Lung (tissue), 12 donors: ENCODE data around the gene NTF3. TPM values are rescaled to one million over a fixed set of nuclear protein-coding genes. Genes with fewer than 3 reads are reported as not detected.

Experiments
- ATAC-seq: fragments of 200-7000 bp; cut with Tn5 transposase; one replicate; pipeline ENCODE4 v1.9.1; 2020; ENCODE audit warnings: moderate number of reproducible peaks; ENCODE audit not compliant: insufficient read depth, low FRiP score
- DNase-seq, 3 donors: peaks; one replicate each; pipeline ENCODE4 v3.0.0-alpha.2; 2013 to 2017
- H3K27ac ChIP-seq, 2 donors: one replicate each; pipeline ENCODE4 v1.5.1; 2013; ENCODE audit warnings: mild to moderate bottlenecking in 2 of 2, moderate library complexity in 2 of 2, control low read depth in 1 of 2, inconsistent platforms in 1 of 2, low read depth in 1 of 2, low read length in 1 of 2
- H3K27me3 ChIP-seq, 3 donors: one replicate each; pipeline ENCODE4 v1.5.1; 2013; ENCODE audit warnings: low read length in 2 of 3; ENCODE audit not compliant: control insufficient read depth in 3 of 3, insufficient read depth in 3 of 3
- H3K36me3 ChIP-seq, 4 donors: one replicate each; pipeline ENCODE4 v1.5.1; 2013; ENCODE audit warnings: low read length in 4 of 4, mild to moderate bottlenecking in 1 of 4, moderate library complexity in 1 of 4; ENCODE audit not compliant: control insufficient read depth in 4 of 4, insufficient read depth in 4 of 4
- H3K4me1 ChIP-seq, 5 donors: one replicate each; pipeline ENCODE4 v1.5.1; 2013; ENCODE audit warnings: low read length in 5 of 5, mild to moderate bottlenecking in 2 of 5, moderate library complexity in 1 of 5; ENCODE audit not compliant: control insufficient read depth in 5 of 5, insufficient read depth in 5 of 5
- H3K4me3 ChIP-seq: one replicate; pipeline ENCODE4 v1.5.1; 2013; ENCODE audit warnings: mild to moderate bottlenecking, control low read depth, moderate library complexity
- H3K9ac ChIP-seq, 2 donors: one replicate each; pipeline ENCODE4 v1.5.1; 2013; ENCODE audit warnings: low read length in 2 of 2, control low read depth in 1 of 2; ENCODE audit not compliant: insufficient read depth in 1 of 2
- H3K9me3 ChIP-seq, 4 donors: one replicate each; pipeline ENCODE4 v1.5.1; 2013; ENCODE audit warnings: low read length in 3 of 4, mild to moderate bottlenecking in 1 of 4, moderate library complexity in 1 of 4; ENCODE audit not compliant: control insufficient read depth in 4 of 4, insufficient read depth in 3 of 4
- WGBS, 2 donors: extraction: QIAGEN DNeasy Blood & Tissue Kit; methylation state at CpG; one replicate each; pipeline ENCODE4 v1.1.7; 2013; 5-methylcytosine and 5-hydroxymethylcytosine counted together
- polyA plus RNA-seq, 2 donors: library from polyadenylated mRNA; stranded (reverse); fragments of 200-250 nt; gene quantifications; one replicate each; pipeline ENCODE4 v1.2.1, GENCODE V29; 2013
- total RNA-seq, 2 donors: library from RNA; depleted of rRNA in 1 of 2; stranded (reverse); fragments of >200 nt in 1 of 2; gene quantifications; one replicate each; pipeline ENCODE4 v1.2.1, GENCODE V29; 2014 to 2021
- TF ChIP-seq, protein P1 (sequence below): IDR thresholded peaks from 2 replicates; pipeline ENCODE4 v1.5.1; 2012; ENCODE audit warnings: mild to moderate bottlenecking; ENCODE audit errors: control extremely low read depth, extremely low read depth
- donor health status: control.
- donor health status: control.
- donor health status: Bipolar disorder and iron deficiency.
- donor health status: healthy.
- donor health status: DM: yes; HTN: yes; CAD: no.

NTF3 gene
- total and polyA plus RNA-seq, 4 donors, result 0.84 to 2.7 (median 1.0) TPM

DNA sequence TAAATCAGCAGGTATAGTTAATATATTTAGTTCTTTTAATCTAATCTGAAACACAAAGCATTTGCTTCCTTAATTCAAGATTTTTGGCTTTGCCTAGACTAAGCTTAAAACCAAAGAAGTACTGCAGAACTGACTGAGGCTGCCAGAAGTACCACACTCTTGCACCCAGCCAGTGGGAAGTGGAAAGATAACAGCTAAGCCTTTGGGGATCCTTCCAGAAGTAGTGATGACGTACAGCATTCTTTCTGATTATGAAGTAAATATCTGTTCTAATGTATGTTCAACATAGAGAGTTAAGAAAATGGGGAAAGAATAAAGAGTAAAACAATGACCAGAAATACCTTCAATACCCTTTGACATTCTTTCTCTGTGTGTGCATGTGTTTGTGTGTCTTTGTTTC, 19.3 kb downstream of the NTF3 start:
- Histone ChIP-seq H3K9ac (no peak overlapping the region), H3K9me3 (no peaks in the 10 kb centered on the region), H3K36me3 (no peaks in the 10 kb centered on the region), H3K4me1 (peaks cover 0 to 10% (median 0%) of the 10 kb centered on the region in 5 donors), H3K27ac (no peak overlapping the region), H3K4me3 (no peak overlapping the region), H3K27me3 (peaks cover 0 to 14% (median 0%) of the 10 kb centered on the region in 3 donors)
- WGBS, 2 donors, result 86 to 89% methylated on average over 1 of the region's 1 CpG
- ATAC-seq (no peak), DNase-seq (peak; percentile 34 to 79 (median 71))
- TF ChIP-seq, protein P1, sequence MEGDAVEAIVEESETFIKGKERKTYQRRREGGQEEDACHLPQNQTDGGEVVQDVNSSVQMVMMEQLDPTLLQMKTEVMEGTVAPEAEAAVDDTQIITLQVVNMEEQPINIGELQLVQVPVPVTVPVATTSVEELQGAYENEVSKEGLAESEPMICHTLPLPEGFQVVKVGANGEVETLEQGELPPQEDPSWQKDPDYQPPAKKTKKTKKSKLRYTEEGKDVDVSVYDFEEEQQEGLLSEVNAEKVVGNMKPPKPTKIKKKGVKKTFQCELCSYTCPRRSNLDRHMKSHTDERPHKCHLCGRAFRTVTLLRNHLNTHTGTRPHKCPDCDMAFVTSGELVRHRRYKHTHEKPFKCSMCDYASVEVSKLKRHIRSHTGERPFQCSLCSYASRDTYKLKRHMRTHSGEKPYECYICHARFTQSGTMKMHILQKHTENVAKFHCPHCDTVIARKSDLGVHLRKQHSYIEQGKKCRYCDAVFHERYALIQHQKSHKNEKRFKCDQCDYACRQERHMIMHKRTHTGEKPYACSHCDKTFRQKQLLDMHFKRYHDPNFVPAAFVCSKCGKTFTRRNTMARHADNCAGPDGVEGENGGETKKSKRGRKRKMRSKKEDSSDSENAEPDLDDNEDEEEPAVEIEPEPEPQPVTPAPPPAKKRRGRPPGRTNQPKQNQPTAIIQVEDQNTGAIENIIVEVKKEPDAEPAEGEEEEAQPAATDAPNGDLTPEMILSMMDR, result no peak

DNA sequence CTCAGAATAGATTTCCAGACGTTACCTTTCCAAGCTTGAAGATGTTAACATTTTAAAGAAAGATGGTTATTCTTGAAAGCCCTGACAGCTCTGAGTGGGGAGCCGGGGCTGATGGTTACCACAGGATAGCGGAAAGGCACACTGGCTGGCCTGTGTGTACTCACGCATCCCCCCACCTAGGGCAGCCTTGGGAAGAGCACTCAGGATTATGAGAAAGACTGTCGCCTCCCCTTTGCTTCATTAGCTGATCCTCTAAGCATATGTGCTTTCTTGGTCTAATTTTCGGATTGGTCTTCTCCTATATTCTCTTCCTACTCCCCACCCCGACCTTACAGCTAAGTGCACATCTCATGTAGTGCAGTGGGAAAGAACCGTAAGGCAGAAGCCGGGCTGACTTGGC, 20.7 kb downstream of the NTF3 start:
- ATAC-seq, result no peak
- 91 to 95% methylated on average over 9 of the region's 9 CpGs for WGBS, 2 donors
- TF ChIP-seq, protein P1, result no peak

GRCh38 chr12:5453466-5453865, 21.6 kb downstream of the NTF3 start:
- H3K27me3 ChIP-seq, result peaks cover 0 to 4% (median 0%) of the 10 kb centered on the region in 3 donors
- H3K9me3 ChIP-seq, result peaks cover 0 to 2% (median 0%) of the 10 kb centered on the region in 4 donors
- TF ChIP-seq, protein P1, result no peak
- H3K4me3 ChIP-seq, result no peak overlapping the region
- H3K4me1 ChIP-seq, result peaks cover 0 to 18% (median 6%) of the 10 kb centered on the region in 5 donors
- H3K27ac ChIP-seq, result no peak overlapping the region
- ATAC-seq (no peak), DNase-seq (no peak)
- no peaks in the 10 kb centered on the region for H3K36me3 ChIP-seq
- H3K9ac ChIP-seq, result no peak overlapping the region
- 65 to 84% methylated on average over 5 of the region's 5 CpGs for WGBS, 2 donors

More for the DNA sequence above, 20.7 kb downstream of the NTF3 start:
- H3K4me3 ChIP-seq, result no peak overlapping the region
- H3K36me3 ChIP-seq, result no peaks in the 10 kb centered on the region
- H3K4me1 ChIP-seq, result peaks cover 0 to 18% (median 6%) of the 10 kb centered on the region in 5 donors
- H3K27ac ChIP-seq, result no peak overlapping the region
- H3K27me3 ChIP-seq, result peaks cover 0 to 11% (median 0%) of the 10 kb centered on the region in 3 donors
- no peak for DNase-seq
- peaks cover 0 to 2% (median 0%) of the 10 kb centered on the region in 4 donors for H3K9me3 ChIP-seq
- no peak overlapping the region for H3K9ac ChIP-seq

DNA sequence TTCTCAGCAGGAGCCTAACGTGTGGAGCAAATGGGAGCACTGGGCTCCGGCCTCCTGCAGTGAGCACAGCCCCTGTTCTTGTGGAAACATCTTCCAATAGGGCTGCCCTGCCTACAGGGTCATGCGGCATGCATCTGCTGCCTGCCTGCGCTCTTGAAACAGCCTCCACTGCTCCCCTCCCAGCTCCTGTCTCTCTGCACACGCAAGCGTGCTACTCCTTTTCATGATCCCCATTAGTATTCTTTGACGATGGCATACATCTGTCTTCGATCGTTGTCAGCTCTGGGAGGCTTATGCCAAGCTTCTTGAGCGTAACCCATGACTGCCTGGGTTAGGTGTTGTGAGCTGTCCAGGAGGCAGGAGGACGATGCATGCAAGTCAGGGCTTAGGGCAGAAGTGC, 23.1 kb downstream of the NTF3 start:
- H3K4me1 ChIP-seq, result peaks cover 0 to 18% (median 6%) of the 10 kb centered on the region in 5 donors
- no peak overlapping the region for H3K4me3 ChIP-seq
- no peak for ATAC-seq
- H3K36me3 ChIP-seq, result no peaks in the 10 kb centered on the region
- 91 to 93% methylated on average over 11 of the region's 11 CpGs for WGBS, 2 donors
- peaks cover 0 to 4% (median 0%) of the 10 kb centered on the region in 3 donors for H3K27me3 ChIP-seq
- DNase-seq, result peak in 1 of 3 donors; percentile 23
- TF ChIP-seq, protein P1, result no peak
- H3K9ac ChIP-seq, result no peak overlapping the region
- no peak overlapping the region for H3K27ac ChIP-seq
- H3K9me3 ChIP-seq, result peaks cover 0 to 2% (median 0%) of the 10 kb centered on the region in 4 donors
